GM19193 (cell line): ENCODE measurements around the gene RDH5.

Source experiments
- POLR2A ChIP-seq: IDR thresholded peaks from 4 replicates; pipeline ENCODE4 v1.6.1; 2011; ENCODE audit not compliant: insufficient read depth, insufficient read length; ENCODE audit errors: extremely low read depth

The RDH5 gene

GRCh38 chr12:55765736-55766290, 45.6 kb downstream of the RDH5 start:
- no peak for TF ChIP-seq POLR2A

GRCh38 chr12:55767156-55767555, 47.0 kb downstream of the RDH5 start:
- TF ChIP-seq POLR2A, result no peak

- TF ChIP-seq POLR2A, result no peak
These were observed 51.5 kb downstream of the RDH5 start for GRCh38 chr12:55771736-55772135.
